A204.1 (cell line): Measurements from ENCODE around the gene LHX4.

ENCODE experiments used
- FAIRE-seq: peaks from 2 replicates; lab custom pipeline; 2012; peaks lifted over from hg19 to GRCh38; lab: Jason Lieb, UNC

LHX4 gene

GRCh38 chr1:180228648-180229482 is 1.2 kb upstream of the LHX4 start:
- no peak for FAIRE-seq

GRCh38 chr1:180230416-180230790 is 339 bp downstream of the LHX4 start:
- no peak for FAIRE-seq

GRCh38 chr1:180230791-180231505 is 884 bp downstream of the LHX4 start:
- FAIRE-seq = no peak

- FAIRE-seq = no peak
Observed at GRCh38 chr1:180231506-180231921, 1.4 kb downstream of the LHX4 start.

- no peak for FAIRE-seq
Observed at GRCh38 chr1:180231936-180232335, 1.9 kb downstream of the LHX4 start.

- no peak for FAIRE-seq
Observed at GRCh38 chr1:180232521-180233043, 2.5 kb downstream of the LHX4 start.

GRCh38 chr1:180233191-180234011 is 3.3 kb downstream of the LHX4 start:
- FAIRE-seq = no peak

GRCh38 chr1:180234369-180235076 is 4.5 kb downstream of the LHX4 start:
- no peak for FAIRE-seq

- FAIRE-seq = no peak
Observed at GRCh38 chr1:180235077-180235501, 5.0 kb downstream of the LHX4 start.

- FAIRE-seq = no peak
Observed at GRCh38 chr1:180235502-180236239, 5.6 kb downstream of the LHX4 start.

GRCh38 chr1:180236698-180237509 is 6.8 kb downstream of the LHX4 start:
- FAIRE-seq = no peak

- FAIRE-seq = no peak
Observed at GRCh38 chr1:180237869-180238476, 7.9 kb downstream of the LHX4 start.

GRCh38 chr1:180238675-180239074 is 8.6 kb downstream of the LHX4 start:
- no peak for FAIRE-seq

- no peak for FAIRE-seq
Observed at GRCh38 chr1:180239145-180240096, 9.4 kb downstream of the LHX4 start.

- FAIRE-seq = no peak
Observed at GRCh38 chr1:180241716-180242544, 11.9 kb downstream of the LHX4 start.

- FAIRE-seq = no peak
Observed at GRCh38 chr1:180243517-180244221, 13.6 kb downstream of the LHX4 start.

GRCh38 chr1:180244840-180245239 is 14.8 kb downstream of the LHX4 start:
- FAIRE-seq = no peak
